GM19351 (cell line): ENCODE results near the gene EXOC3.
"Not testable (repeated sequence)": the region's sequence is repeated elsewhere in the genome, so short reads cannot be mapped to it uniquely, and the experiment has no call there.

ENCODE experiments used
- ATAC-seq: cut with Tn5 transposase; IDR thresholded peaks from one replicate; pipeline ENCODE4 v1.9.1; 2021; ENCODE audit warnings: mild to moderate bottlenecking, moderate library complexity; ENCODE audit not compliant: unreplicated experiment

Gene EXOC3

DNA sequence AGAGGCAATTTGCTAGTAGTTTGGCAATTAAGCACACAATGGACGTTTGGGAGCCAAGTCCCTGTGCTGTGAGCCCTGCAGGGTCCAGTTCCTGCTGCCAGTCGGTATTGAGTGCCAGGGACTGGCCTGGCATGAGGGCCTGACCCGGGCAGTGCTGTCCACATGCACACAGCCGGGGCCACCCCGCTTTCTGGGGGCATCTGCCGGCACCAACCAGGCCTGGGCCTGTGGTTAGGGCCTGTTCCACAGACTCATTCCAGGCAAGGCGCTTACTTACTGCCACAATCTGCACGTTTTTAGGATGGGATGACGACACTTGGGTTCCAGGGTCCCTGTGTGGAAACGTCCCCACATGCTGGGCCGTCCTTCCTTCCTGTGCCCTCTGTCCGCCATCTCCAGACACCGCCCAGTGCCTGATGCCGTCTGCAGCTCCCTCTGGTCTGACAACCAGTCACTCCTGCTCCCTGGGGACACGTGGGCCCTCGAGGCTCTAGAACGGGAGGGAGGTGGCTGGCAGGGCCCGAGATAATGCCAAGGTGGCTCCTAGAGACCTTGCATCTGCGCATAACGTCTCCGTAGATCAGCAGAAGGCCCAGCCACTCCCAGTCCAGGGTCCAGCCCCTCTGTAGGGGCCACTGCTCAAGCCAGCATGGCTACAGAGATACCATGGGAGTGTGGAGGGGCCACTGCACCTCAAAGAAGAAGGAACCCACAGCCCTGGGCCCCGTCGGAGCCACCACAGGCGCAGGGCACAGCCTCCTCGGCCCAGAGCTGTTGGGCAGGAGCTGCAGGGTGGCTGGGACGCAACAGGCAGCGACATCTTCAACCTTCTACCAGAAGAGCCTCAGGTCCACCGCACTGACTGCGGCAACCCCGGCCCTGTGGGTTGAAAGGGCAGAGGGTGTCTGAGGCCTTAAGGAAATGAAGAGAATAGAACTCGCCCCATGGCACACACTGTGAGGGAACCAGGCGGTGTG lies 56.5 kb downstream of the EXOC3 start:
- ATAC-seq: no peak

DNA sequence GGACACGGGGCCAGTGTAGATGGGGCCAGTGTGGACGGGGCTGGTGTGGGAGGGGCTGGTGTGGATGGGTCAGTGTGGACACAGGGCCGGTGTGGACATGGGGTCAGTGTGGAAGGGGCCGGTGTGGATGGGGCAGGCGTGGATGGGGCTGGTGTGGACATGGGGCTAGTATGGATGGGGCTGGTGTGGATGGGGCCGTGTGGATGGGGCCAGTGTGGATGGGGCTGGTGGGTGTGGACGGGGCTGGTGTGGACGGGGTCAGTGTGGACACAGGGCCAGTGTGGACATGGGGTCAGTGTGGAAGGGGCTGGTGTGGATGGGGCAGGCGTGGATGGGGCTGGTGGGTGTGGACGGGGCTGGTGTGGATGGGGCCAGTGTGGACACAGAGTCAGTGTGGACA lies 57.5 kb downstream of the EXOC3 start:
- ATAC-seq: no peak

DNA sequence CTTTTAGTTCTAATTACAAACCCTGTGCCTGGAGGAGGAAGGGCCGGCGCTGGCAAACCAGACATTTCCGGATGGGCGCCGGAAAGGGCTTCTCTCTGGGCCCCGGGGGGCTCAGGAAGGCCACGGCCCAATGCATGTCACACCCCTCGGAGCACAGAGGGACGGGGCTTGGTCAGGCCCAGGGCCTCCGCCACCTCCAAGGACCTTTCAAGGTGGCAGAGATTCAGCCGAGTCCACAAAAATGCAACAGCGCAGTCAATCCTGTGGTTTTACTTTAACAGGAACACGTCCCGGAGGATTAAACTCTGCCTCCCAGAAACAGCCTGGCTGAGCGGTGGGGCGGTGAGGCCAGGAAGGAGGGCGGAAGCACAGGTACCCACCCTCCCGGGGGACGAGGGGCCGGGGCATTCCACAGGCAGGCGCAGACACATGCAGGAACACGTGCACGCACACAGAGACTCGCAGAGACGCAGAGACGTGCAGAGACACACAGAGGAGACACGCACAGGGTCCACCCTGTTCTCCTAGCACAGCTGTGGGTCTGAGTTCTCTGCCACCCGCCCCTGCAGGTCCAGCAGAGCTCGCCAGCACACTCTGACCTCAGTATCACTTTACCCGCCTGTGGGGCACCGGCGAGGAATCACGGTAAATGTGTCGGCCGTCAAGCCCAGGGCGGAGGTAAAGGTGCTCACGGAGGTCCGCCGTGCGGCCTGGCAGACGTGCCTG lies 58.3 kb downstream of the EXOC3 start:
- ATAC-seq: no peak

DNA sequence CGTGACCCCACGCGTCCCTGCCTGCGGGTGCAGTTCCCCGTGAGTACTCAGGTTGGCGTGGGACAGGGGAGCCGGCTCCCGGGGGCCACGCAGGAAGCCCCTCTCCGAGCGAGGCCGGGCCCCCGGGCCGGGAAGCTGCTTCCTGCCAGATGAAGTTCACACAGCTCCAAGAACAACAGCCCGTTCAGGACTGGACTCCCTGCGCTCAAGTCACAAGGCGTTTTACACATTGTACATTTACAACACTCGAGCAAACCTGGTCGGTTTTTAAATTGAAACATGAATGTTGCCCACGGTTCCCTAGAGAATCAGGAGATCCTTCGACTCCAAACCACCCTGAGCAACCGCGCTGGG lies 58.8 kb downstream of the EXOC3 start:
- ATAC-seq: no peak

DNA sequence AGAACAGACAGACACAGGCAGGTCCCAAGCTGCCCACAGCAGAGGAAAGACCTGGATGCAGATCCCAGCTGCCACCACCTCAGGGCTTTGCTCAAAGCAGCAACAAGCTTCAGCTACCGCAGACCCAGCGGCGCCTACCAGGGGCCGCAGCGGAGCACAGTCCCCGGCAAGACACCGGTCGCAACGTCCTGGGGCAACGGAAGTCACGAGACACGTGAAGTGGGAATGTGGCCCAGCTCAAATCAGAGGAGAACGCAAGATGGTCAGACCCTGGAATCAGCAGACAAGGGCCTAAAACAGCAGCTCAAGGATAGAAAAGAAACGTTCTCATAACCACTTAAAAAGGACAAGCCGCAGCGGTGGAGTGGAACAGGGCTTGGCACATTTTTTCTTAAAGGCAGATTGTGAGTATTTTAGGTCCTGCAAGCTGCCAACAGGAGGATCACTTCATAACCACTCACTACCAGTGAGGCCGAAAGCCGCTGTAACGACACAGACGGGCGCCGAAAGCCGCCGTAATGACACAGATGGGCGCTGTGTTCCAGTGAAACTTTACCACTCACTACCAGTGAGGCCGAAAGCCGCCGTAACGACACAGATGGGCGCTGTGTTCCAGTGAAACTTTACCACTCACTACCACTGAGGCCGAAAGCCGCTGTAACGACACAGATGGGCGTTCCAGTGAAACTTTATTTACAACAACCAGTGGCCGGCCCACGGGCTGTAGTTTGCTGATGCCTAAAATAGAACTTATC lies 59.5 kb downstream of the EXOC3 start:
- ATAC-seq: no peak

DNA sequence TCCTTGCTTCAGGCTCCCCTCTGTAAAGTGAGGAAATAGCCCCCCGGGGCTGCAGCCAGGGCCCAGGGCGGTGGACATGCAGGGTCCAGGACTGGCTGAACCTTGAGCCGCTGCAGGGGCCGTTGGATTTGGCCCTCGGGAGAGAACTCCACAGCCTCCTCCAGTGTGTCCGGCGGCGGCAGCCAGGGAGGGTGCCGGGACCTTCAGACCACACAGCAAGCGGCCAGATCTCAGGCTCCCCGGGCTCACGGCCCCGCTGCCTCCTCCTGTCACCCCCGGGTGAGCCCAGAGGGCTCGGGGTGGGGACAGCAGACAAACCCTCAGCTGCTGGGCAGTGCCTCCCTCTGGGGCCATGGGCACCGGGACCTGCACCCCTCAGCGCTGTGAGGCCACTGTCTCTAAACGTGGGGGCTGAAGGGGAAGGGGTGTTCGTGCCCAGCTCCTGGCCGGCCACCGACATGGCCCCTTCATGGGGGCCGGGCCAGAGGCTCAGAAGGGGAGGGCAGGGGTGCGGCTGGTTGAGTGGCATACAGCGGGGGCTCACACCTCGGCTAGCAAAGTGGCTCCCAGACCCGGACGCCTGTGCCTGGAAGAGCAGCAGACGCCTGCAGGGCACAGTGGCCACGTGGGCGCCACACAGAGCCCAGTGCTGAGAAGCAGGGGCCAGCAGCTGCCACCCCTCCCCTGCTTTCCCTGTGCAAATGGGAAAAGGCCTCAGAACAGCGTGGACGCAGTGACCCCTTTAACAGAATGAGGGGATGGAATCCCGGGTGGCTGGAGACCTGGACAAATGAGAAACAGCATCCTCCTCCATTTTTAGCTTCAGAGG lies 61.6 kb downstream of the EXOC3 start:
- no peak for ATAC-seq

DNA sequence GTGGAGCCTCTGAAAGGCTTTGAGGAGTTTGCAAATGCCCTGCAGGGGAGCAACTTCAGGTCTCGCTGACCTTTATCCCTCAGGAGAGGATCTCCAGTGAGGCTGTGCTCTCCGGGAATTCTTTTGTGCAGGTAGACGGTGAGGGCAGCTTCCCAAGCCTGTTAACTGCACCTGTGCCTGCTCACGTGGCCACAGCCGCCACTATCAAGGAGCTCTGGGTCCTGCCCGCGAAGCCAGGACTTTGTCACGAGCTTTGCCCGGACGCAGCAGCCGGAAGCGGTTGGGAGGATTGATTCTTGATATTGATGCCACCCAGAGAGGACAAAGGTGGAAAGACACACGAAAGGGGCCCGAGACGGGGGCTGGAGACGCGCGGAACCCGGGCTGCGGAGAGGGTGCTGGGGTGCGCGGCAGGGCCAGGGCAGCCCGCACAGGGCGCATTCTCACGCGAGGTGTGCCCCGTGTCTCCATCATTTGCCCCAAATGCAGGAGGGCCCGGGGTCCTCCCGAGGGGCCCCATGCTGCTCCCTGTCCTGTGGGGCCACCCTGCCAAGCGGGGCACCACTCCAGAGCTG lies 63.1 kb downstream of the EXOC3 start:
- ATAC-seq: no peak

DNA sequence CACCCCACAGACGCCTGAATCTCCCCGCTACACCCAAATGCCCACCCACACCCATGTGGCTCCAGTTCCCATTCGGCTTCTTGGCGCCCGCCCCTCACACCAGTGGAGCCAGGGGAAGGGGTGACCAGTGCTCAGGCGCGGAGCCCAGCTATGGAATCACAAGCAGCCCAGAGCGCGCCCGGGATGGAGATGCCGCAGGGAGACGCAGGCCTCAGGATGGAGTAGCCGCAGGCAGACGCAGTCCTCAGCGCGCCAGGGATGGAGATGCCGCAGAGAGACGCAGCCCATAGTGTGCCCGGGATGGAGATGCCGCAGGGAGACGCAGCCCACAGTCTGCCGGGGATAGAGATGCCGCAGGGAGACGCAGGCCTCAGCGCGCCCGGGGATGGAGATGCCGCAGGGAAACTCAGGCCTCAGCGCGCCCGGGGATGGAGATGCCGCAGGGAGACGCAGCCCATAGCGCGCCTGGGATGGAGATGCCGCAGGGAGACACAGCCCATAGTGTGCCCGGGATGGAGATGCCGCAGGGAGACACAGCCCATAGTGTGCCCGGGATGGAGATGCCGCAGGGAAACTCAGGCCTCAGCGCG lies 65.1 kb downstream of the EXOC3 start:
- ATAC-seq: not testable (repeated sequence)

DNA sequence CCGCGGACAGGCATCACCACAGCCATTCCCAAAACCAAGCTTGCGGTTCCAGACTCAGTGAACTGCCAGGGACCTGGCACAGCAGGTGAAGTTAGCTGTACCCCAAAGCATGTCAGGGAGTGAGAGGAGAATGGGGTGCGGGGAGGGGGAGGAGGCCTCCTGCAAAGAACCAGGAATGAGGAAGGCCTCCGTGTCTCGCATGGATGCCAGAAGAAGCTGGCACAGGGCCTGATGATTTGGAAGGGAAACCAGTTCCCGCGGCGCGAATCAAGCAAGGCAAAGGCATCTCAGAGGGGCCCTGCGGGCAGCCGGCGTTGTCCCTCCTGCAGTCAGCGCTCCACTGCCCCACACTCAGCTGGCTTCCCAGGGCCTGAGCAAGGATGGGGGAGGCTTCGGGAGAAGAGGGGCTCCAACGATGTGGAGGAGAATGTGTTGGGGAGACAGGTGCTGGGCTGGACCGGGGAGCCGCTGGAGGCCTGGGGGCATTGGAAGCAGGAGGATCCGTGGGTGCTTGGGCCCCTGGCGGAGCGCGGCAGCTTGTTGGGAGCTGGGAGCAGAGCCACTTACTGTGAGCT lies 66.7 kb downstream of the EXOC3 start:
- no peak for ATAC-seq

DNA sequence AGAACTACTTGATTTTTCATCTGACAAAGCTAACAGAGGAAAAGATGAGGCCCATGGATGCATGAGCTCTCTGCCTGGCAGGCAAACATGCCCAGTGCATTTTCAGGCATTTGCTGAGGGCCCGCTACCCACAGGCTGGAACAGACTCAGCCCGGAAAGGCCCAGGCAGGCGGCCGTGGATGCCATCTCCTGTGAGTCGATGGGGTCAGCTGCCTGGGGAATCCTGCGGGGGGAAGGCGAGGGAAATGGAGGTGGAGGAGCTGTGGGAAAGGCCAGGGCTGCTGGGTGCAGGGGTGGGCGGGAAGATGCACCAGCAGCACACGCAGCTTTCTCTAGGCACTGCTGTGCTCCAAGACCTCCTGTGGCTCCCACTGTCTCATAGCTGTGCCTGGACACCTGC lies 67.5 kb downstream of the EXOC3 start:
- ATAC-seq: no peak

DNA sequence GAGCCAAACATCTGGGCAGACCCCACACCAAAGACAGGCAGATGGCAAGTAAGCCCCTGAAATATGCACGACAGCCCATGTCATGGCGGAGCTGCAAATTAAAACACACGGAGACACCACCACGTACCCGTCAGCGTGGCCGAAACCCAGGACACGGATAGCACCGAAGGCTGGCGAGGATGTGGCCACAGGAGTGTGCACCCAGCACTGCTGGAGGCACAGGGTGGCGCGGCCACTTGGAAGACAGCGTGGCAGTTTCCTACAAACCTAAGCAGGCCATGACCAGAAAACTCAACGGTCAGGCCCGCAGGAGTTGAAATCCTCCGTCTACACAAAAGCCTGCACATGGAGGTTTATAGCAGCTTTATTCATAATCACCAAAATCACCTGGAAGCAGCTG lies 68.5 kb downstream of the EXOC3 start:
- ATAC-seq: no peak

DNA sequence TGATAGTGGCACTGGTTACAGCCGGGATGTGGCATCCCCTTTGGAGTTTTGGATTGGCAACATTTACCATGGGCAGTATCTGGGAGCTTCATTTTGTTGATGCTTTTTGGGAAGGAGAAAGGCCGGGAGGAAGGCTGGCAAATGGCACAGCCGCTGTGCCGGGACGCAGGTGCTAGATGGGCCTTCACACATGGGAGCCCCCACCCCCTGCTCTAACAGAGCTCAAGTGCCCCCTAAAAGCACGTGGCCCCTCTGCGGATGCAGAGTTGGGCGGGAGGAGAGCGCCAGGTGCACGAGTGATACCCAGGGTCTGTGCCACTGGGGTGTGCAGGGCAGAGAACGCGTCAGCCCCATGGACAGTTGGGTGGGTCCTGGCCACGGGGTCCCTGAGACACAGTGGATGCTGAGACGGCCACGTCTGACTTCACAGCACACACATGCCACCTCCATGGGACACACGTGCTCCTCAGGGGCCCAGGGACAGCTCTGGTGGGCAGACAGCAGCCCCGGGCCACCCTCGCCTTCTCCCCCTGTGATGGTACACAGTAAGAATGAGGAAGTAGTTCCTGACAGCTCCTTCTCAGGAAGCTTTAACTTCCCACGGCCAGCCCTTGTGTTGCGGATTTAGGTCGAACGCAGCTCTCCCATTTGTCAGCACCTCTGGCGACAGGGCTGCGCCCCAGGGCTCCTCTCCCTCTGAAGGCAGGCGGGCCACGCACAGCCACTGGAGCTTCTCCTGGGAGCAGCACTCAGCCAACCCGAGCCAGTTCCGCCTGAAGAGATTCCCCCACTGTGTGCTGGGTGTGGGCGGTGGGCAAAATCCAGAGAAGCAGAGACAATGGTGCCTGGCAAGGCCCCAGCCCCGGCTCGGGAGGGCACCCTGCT lies 70.5 kb downstream of the EXOC3 start:
- no peak for ATAC-seq

DNA sequence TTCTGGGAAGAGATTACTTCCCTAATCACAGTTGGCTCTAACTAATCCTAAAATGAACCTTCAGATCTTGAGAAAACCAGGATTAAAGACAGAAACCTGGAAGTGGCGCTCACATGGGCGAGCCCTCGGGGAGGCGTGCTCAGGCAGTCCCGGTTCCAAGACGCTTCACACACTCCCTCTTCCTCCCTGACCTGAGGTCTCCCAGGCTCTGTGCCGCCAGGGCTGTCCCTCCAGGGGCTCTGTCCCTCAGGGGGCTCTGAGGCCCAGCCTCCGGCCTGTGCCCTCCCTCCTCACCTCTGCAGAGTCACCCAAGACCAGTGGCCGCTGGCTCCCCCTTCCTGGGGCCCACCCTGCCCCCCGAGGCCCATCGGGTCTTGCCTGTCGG lies 71.1 kb downstream of the EXOC3 start:
- ATAC-seq: no peak

DNA sequence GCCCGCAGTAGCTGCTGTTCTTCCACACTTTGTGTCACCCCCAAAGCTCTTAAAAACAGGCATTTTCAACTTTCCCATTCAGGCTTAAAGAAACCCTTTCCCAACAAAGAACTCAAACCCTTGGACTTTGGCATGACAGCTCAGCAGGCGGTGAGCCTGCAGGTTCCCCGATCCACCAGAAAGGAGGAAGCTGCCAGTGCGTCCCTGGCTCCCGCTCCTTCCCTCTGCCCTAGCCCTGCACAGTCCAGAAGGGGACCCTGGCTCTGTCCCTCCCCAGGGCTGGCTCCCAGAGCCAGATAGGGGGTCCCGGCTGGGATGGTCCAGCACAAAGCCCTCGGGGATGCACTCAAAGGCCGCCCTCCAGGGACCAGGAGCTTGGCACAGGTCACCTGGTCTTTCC lies 71.7 kb downstream of the EXOC3 start:
- no peak for ATAC-seq

DNA sequence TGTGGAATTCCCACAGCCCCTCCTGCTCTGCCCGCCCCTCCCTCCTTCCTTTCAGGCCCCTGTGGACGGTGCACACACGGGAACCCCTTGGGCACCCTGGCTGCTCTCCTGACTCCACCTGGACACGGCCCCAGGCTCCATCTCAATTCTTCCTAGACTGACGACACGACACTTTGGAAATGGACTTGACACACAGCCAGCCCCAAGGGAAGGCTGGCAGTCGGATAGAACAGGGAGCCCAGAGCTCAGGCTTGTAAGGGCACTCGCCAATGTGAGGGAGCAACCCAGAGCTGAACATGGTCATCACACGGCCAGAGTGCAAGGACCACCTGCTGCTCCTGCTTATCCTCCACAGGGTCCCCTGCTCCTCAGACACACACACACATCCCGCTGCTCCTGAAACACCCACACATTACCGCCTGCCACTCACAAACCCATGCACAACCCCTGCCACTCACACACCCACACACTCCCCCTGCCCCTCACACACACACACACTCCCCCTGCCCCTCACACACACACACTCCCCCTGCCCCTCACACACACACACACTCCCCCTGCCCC lies 72.4 kb downstream of the EXOC3 start:
- no peak for ATAC-seq

DNA sequence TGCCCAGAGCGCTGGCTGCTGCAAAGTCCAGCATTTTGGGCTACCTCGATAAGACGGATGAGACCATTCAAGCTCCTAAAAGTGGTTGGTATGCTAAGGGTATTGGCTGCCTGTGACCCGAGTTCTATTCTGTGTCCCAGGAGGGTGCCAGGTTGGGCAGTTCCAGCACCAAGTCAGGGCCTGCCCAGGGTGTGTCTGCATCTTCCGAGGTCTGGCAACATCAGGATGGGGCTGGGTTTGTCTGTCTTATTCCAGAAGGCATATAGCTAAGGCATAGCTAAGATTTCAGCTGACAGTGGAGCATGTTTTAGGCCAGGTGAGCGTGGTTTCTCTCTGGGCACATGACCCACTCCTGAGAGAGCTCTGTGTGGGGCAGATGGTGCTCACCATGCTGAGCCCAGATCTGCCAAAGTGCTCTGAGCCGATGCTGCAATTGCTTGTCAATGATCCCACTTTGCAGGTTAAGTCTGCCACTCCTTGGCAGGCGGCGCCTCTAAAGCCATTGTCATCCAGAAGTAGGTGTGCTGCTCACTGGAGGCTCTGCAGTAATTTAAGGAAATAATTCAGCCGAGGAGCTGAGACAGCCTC lies 73.5 kb downstream of the EXOC3 start:
- ATAC-seq: no peak
